ENCODE data around the gene LRRC36.

- TF ChIP-seq CTCF (IDR thresholded peaks at IDR 0.05; ENCODE audit: low read depth, low read length), result no peak
- TF ChIP-seq EZH2phosphoT487 (IDR thresholded peaks at IDR 0.05; ENCODE audit: low read depth), result no peak
Measured at GRCh38 chr16:67277294-67277998, 49.2 kb upstream of the LRRC36 start.
